SK-N-SH treated with all-trans-retinoic acid at 6 μM for 48 hours (cell line): ENCODE measurements around the gene TMBIM6.

Source experiments
- ESRRG ChIP-seq: fragments of 250-450 bp; sonication (Bioruptor Pico); IDR thresholded peaks from 2 replicates; pipeline ENCODE4 v1.6.1; 2021; ENCODE audit warnings: mild to moderate bottlenecking
- TCF4 ChIP-seq: fragments of 250-450 bp; sonication (Bioruptor Pico); IDR thresholded peaks from 2 replicates; pipeline ENCODE4 v1.8.0; 2021; ENCODE audit warnings: mild to moderate bottlenecking, moderate library complexity, borderline replicate concordance
- TF ChIP-seq, protein P1 (sequence below): fragments of 250-450 bp; sonication (Bioruptor Pico); IDR thresholded peaks from 2 replicates; pipeline ENCODE4 v1.8.0; 2021; ENCODE audit warnings: low read depth, mild to moderate bottlenecking, moderate library complexity, borderline replicate concordance

TMBIM6 gene

DNA sequence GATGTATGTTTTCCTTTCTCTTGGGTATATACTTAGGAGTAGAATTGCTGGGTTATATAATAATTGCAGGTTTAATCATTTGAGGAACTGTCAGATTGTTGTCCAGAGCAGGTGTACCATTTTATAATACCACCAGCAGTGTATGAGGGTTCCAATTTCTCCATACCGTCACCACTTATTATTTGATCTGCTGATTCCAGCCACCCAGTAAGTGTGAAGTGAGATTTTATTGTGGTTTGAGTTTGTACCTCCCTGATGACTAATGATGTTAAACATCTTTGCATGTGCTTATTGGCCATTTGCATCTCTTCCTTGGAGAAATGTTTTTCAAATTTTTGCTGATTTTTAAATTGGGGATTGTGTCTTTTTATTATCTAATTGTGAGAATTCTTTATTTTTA is 71.8 kb downstream of the TMBIM6 start (continued):
- TF ChIP-seq, protein P1, sequence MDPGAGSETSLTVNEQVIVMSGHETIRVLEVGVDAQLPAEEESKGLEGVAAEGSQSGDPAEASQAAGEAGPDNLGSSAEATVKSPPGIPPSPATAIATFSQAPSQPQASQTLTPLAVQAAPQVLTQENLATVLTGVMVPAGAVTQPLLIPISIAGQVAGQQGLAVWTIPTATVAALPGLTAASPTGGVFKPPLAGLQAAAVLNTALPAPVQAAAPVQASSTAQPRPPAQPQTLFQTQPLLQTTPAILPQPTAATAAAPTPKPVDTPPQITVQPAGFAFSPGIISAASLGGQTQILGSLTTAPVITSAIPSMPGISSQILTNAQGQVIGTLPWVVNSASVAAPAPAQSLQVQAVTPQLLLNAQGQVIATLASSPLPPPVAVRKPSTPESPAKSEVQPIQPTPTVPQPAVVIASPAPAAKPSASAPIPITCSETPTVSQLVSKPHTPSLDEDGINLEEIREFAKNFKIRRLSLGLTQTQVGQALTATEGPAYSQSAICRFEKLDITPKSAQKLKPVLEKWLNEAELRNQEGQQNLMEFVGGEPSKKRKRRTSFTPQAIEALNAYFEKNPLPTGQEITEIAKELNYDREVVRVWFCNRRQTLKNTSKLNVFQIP (CRISPR knock-in tag), result no peak
- no peak for TF ChIP-seq ESRRG (CRISPR knock-in tag)
- TF ChIP-seq TCF4 (CRISPR knock-in tag), result no peak
